ENCODE results near the gene MPRIP.
"Not testable (repeated sequence)": the region's sequence is repeated elsewhere in the genome, so short reads cannot be mapped to it uniquely, and the experiment has no call there.

Gene MPRIP, protein sequence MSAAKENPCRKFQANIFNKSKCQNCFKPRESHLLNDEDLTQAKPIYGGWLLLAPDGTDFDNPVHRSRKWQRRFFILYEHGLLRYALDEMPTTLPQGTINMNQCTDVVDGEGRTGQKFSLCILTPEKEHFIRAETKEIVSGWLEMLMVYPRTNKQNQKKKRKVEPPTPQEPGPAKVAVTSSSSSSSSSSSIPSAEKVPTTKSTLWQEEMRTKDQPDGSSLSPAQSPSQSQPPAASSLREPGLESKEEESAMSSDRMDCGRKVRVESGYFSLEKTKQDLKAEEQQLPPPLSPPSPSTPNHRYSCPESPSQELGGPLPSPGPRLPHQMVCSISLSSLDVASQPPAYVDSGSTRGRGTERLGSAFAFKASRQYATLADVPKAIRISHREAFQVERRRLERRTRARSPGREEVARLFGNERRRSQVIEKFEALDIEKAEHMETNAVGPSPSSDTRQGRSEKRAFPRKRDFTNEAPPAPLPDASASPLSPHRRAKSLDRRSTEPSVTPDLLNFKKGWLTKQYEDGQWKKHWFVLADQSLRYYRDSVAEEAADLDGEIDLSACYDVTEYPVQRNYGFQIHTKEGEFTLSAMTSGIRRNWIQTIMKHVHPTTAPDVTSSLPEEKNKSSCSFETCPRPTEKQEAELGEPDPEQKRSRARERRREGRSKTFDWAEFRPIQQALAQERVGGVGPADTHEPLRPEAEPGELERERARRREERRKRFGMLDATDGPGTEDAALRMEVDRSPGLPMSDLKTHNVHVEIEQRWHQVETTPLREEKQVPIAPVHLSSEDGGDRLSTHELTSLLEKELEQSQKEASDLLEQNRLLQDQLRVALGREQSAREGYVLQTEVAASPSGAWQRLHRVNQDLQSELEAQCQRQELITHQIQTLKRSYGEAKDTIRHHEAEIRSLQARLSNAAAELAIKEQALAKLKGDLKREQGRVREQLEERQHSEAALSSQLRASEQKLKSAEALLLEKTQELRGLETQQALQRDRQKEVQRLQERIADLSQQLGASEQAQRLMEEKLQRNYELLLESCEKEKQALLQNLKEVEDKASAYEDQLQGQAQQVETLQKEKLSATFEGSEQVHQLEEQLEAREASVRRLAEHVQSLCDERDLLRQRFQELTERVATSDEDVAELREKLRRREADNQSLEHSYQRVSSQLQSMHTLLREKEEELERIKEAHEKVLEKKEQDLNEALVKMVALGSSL (N-terminal part only)

DNA sequence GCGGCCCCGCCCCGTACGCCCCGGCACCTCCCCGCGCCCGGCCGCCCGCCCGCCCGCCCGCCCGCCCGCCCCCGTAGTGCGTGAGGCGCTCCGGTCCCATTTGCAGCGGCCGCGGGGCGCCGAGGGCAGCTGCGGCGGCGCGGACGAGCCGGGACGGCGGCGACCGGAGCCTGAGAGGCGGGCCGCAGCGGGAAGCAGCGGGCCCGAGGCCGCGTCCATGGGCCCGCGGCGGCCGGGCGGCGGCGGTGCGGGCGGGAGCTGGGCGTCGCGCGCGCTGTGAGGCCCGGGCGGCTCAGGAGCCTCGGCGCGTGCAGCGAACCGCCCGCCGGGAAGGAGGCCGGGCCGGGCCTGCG, at the start of gene MPRIP:
Gene MPRIP (plus strand): TSS at position 74 of the 353 bp plus-strand sequence. CDS start 392 bp downstream, outside the sequence.
- no peak for DNase-seq (ENCODE audit: low read depth, low spot score)

DNA sequence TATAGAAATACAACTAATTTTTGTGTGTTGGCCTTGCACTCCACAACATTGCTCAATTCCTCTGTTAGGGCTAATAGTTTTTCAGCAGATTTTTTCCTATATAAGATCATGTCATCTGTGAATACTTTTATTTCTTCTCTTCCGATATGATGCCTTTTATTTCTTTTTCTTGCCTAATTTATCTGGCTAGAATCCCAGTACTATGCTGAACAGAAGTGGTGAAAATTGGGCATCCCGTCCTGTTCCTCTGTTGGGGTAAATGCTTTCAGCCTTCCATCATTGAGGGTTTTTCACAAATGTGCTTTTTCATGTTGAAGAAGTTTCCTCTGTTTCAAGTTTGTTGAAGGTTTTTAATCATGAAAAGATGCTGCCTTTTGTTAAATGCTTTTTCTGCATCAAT, 47.6 kb upstream of the MPRIP start:
- DNase-seq (ENCODE audit: low read depth, low spot score) = no peak

DNA sequence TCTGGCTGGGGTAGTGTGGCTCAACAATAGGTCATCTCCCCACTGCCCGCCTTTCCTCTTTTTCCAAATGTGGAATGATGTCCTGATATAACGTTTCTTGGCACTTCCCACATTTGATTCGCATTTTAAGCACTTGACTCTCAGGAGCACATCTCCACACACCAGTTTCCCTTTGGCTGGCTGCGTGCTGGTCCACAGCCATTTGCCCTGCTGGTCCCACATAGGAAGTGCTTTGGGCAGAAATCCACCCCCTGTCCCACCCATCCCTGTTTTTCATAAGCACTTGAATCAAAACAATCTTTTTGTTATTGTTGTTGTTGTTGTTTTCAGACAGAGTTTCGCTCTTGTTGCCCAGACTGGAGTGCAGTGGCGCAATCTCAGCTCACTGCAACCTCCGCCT, 46.3 kb upstream of the MPRIP start:
- DNase-seq (ENCODE audit: low read depth, low spot score) = no peak

DNA sequence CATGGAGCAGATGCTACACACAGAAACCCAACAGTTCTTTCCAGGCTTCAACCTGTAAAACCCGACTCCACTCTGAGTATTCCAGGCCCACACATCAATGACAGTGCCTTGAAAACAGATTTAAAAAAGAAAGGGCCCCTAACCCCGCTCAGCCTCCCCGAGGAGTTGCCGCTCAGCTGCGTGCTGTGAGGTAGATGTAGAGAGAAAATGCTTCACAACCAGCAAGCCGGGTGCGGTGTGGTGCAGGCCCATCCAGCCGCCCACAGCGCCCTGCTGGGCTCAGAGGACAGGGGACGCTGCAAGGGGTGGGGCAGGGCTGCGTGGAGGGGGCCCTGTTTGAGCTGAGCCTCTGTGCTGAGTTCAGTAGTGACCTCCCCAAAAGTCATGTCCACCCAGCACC, 45.5 kb upstream of the MPRIP start:
- not testable (repeated sequence) for DNase-seq (ENCODE audit: low read depth, low spot score)

DNA sequence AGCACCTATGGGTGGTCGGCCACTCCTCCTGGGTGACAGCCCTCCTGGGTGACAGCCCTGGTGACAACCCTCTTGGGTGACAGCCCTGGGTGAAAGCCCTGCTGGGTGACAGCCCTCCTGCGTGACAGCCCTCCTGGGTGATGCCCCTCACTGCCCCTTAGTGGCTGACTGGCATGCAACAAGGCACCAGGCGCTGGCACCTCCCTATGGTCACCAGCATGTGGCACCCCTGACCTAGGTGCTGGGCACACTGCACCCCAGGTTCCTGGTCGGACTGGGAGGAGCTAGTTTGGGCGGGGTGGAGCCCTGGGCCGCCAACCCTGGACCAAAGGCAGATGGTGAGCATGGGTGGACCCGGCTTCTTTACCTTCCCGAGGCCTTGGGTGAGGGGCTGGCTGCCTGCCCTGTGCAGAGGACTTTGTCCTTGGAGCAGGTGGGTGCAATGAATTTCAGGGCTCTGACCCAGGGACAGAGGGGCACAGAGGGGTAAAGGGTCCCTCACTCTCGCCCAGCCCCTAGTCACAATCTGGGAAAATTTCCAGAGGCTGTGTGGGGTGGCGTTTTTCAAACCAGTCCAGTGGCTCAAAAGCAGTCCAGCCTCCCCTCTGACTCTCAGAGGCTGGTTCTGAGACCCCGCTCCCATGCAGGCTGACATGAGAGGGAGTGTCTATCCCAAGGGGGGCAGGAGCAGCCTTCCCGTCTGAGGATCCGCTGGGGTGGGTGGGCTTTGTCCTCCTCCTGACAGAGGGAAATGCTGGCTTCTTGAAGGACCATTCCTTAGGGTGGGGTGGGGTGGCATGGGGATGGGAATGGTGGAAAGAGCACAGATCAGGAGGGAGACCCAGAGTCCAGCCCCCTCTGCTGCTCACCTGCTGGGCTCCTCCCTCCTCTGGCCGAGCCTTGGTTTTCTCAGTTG, 44.5 kb upstream of the MPRIP start:
- no peak for DNase-seq (ENCODE audit: low read depth, low spot score)

DNA sequence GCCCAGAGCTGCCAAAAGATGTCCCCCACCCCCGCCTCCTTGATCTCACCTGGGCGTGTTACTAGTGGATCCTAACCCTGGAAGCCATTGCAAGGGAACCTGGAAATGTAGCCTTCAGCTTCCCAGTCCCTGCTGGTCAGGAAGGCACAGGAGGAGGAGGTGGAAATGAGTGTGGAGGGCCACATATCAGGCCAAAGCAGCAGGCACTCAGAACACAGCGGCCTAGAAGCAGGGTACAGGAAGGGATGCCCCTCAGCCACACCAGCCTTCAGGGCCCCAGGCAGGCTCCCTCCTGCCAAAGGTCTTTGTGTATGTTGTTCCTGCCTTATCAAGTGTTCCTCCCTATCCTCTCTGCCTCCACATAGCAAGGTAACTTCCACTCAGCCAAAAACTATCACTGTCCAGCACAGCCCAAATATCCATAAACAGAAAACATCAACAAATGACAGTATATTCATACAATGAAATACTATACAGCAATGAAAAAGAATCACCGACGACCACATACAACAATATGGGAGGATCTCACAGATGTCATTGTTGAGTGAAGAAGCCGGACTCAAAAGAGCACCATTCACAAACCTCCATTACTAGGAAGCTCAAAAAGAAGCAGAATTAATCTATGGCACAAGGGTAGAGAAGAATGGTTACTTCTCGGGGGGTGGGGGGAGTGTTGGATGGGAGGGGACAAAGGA, 42.2 kb upstream of the MPRIP start:
- DNase-seq (ENCODE audit: low read depth, low spot score) = no peak

DNA sequence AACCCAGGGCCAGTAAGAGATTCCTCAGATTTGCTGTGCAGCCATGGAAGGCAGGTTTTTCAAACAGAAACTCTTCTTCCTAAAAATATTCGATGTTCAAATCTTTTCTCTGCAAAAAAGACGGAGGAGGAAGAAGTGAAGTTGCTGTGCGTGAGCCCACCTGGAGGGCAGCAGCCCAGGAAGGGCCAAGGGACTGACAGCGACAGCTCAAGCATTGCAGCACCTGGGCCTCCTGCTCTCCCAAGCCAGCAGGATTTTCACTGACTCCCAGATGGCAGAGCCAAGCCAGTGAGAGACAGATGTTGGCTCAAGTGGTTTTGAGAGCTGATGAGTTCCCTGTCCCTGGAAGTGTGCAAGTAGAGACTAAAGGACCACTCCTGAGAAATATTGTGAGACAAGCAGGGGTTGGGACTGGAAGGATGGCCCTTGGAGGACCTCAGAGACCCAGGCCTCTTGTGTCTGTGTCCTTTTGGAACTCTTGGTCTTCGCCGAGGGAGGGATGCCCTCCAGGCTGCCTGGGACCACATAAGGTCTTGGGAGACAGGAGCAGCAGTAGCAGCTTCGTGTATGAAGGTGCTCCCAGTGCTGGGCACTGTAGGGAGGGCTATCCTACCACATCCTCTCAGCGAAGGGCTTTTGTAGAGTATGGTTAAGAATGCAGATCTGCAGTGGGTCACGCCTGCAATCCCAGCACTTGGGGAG, 41.0 kb upstream of the MPRIP start:
- no peak for DNase-seq (ENCODE audit: low read depth, low spot score)

DNA sequence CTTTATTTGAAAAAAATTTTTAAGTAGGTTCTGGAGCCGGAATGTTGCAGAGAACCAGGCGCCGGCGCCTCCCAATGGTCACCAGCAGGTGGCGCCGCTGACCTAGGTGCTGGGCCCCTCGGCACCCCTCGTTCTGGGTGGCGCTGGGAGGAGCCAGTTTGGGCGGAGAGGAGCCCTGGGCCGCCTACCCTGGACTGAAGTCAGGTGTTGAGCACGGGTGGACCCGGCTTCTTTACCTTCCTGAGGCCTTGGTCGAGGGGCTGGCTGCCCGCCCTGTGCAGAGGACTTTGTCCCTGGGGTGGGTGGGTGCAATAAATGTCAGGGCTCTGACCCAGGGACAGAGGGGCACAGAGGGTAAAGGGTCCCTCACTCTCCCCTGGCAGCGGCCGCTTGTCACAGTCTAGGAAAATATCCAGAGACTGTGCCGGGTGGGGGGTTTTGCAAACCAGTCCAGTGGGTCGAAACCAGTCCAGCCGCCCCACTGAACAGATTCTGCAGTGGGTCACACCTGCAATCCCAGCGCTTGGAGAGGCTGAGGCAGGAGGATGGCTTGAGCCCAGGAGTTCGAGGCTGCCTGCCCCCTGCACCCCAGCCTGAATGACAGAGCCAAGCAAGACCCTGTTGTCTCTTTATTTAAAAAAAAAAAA, 40.3 kb upstream of the MPRIP start:
- DNase-seq (ENCODE audit: low read depth, low spot score) = peak; percentile 51

DNA sequence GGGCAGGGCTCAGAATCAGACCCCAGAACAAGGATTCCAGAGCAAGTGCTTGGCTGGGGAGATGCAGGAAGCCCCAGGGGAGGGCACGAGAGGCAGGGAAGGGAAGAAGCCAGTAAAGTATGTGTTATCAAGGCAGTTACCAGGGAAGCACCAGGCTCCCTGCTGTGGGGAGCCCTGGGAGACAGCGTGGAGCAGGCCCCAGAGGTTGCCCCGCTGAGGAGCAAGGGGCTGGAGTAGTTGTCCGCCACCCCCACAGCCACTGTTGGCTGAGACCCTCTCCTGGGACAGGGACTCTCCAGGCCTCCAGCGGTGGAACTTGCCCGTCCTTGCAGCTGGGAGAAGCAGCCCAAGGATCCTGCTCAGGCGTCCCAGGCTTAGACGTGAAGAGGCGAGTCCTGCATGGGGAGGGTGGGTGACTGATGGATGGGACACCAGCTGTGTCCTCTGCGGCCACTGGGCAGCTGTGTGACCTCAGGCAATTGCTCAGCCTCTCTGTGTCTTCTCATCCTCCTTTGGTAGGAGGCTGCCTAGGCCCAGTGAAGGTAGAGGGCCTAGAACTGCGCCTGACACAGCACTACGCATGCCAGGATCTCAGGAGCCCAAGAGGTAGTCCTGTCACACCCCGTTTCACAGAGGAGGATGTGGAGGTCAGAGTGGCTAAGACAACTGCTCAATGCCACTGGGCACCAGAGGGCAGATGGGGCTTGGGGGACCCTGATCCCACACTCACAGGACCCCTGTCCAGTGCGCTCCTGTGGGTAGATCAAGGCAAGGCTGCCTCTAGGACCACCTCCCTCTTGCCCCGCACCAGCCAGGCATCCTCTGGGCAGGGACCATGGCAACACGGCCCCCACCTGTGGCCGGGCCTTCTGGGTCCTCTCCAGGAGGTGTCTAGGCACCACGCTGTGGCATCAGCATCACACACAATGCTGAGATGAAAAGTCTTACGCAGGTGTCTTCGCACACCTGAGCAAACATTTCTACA, 39.2 kb upstream of the MPRIP start:
- DNase-seq (ENCODE audit: low read depth, low spot score) = not testable (repeated sequence)

DNA sequence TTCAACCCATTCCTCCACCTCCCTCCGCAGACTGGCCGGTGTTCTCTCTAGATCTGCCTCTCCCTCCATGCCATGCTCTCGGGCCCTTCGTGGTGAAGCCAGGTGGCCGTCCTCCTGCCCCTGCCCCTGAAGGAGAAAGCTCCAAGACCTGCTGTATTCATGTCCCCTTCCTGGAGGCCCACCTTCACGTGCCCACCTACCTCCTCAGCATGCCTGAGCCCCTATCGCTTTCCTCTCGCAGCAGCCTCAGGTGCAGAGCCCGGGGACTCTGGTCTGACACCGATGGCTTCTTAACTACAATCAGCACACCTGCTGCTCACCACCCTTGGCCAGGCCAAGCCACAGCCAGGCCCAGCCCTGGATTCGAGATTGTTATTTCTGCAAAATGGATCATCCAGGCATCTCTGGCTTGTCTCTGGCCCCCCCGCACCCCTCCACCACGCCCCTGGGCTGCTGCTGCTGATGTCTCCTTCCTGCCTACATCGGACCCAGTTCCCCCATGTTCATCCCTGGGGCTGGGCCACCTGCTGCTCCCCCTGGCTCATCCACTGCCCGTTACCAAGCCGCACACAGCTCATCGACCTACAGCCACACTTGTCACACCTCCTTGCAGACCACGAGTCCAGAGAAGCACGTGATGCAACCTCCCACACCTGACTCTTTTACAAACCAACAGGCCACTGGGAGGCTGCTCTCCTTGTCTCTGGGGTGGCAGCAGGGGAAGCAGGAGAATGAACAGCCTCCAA, 37.8 kb upstream of the MPRIP start:
- no peak for DNase-seq (ENCODE audit: low read depth, low spot score)

DNA sequence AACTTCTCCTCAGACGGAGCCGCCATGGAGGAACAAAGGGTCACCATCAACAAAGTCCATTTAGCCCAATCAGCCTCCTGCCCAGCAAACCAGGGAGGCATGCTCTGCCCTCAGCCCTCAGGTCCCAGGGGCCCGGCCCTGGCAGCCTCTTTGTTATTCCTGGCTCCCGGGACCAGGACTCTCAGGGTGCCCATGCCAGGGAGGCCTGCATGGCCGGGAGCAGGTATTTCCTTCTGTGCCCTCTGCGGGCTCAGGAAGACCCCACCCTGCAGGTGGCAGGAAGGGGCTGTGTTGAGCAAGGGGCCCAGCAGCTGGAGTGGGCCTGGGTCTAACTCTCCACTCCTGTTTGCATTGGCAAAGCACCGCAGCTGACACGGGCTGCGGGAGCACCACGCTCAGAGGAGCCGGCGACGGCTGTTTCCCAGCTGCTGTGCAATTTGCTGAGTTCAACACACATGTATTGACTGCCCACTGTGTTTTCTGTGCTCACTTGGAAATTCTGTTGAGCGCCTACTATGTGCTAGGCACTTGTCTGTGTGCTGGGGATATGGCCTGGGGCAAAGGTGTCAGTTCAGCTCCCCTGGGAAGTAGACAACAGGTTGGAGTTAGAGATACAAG, 37.2 kb upstream of the MPRIP start:
- not testable (repeated sequence) for DNase-seq (ENCODE audit: low read depth, low spot score)

DNA sequence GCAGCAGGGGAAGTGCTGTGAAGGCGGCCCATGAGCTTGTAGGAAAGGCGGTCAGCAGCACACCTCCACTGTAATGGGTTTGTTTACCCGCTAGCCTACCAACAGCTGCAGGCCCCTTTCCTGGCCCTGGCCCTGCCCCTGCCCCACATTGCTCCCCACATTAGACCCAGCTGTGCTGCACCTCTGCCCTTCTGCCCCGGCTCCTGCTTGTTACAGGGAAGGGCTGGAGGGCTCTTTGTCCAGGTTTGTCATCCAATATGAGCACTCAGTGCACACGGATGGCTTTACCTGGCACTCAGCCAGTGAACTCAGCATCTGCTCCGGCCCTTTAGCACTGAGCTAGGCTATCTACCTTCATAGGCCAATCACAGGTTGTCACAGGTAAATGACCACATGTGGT, 34.4 kb upstream of the MPRIP start:
- DNase-seq (ENCODE audit: low read depth, low spot score) = not testable (repeated sequence)

DNA sequence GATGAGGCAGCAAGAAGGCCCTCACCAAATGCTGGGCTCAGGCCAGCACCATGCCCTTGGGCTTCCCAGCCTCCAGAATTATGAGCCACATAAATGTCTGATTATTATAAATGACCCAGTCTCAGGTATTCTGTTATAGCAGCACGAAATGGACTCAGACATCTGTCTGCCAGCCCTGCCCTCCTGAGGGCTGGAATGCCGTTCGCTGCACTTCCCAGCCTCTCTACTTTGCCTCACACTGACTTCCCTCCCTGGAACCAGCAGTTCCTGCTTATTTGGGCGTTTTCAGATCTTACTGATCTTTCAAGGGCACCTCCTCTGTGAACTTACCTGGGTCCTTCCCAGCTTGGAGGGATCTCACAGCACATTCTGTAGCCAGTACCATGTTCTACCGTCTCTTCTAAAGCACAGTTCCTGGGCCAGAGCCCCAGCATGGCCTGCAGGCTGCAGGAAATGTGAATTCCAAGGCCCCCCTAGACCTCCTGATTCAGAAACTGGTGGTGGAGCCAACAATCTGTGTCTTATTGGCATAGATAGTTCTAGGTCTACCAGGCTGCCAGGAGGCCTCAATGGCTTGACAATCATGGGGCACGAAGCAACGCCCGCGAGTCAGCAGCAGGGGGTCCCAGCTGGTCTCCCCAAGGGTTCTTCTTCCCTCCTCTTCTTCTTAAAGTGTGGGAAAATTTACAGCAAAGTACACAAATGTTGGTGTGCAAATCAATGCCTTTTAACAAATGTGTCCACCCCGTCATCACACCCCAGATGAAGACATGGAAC, 33.4 kb upstream of the MPRIP start:
- DNase-seq (ENCODE audit: low read depth, low spot score) = not testable (repeated sequence)

DNA sequence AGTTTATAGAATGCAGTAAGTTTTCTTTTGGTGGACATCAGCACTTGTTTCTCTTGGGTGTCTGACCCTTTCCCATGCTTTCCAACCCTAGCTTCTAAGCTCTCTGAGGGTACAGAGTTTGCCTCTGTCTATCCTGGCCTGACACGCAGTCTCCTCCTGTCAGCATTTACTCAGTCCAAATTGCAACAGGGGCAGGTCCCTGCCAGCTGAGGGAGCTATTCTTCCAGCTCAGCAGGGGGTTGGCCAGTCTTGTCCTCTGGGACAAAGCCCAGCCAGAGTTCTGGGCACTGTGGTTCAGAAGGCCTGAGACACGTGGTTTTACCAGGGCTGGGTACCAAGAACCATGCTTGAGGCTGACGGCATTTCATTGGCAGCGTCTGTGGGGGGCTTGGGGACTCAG, 32.3 kb upstream of the MPRIP start:
- not testable (repeated sequence) for DNase-seq (ENCODE audit: low read depth, low spot score)

DNA sequence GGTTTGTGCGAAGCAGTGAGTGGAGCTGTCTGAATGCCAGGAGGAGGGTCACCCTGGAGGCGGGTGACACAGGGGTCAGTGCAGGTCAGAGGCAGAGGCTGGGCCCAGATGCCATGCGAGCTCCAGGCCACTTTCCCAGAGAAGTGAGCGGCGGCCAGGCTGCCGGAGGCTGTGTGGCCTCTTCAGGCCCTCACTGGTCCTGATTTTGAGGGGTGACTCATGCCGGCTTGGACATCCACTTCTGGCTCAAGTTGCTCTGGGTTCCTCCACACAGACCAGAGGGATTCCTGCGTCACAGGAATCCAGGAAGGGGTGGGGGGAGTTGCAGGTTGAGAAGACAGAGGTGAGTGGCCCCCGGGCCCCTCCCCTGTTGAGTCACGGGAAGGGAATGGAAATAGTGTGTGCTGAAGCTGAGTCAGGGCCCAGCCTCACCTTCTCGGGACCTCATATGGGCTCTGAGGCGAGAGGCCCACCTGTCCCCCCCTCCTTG, 31.7 kb upstream of the MPRIP start:
- not testable (repeated sequence) for DNase-seq (ENCODE audit: low read depth, low spot score)
